IPS-18a (cell line): ENCODE measurements around the gene NR5A1.

ENCODE experiments used
- H3K27ac ChIP-seq: one replicate; pipeline ENCODE4 v1.5.1; 2013; ENCODE audit warnings: low read length
- H3K27me3 ChIP-seq: one replicate; pipeline ENCODE4 v1.6.1; 2013; ENCODE audit warnings: mild to moderate bottlenecking, low read length; ENCODE audit not compliant: control insufficient read depth, insufficient read depth
- H3K36me3 ChIP-seq: one replicate; pipeline ENCODE4 v1.6.1; 2013; ENCODE audit warnings: low read depth, low read length; ENCODE audit not compliant: control insufficient read depth
- H3K4me1 ChIP-seq: one replicate; pipeline ENCODE4 v1.6.1; 2013; ENCODE audit warnings: low read depth, low read length; ENCODE audit not compliant: control insufficient read depth
- H3K4me3 ChIP-seq: one replicate; pipeline ENCODE4 v1.5.1; 2013; ENCODE audit warnings: low read length
- H3K9ac ChIP-seq: one replicate; pipeline ENCODE4 v1.6.1; 2013; ENCODE audit warnings: mild to moderate bottlenecking, low read length, moderate library complexity
- H3K9me3 ChIP-seq: one replicate; pipeline ENCODE4 v1.6.1; 2013; ENCODE audit warnings: low read depth, low read length; ENCODE audit not compliant: control insufficient read depth

NR5A1 gene

DNA sequence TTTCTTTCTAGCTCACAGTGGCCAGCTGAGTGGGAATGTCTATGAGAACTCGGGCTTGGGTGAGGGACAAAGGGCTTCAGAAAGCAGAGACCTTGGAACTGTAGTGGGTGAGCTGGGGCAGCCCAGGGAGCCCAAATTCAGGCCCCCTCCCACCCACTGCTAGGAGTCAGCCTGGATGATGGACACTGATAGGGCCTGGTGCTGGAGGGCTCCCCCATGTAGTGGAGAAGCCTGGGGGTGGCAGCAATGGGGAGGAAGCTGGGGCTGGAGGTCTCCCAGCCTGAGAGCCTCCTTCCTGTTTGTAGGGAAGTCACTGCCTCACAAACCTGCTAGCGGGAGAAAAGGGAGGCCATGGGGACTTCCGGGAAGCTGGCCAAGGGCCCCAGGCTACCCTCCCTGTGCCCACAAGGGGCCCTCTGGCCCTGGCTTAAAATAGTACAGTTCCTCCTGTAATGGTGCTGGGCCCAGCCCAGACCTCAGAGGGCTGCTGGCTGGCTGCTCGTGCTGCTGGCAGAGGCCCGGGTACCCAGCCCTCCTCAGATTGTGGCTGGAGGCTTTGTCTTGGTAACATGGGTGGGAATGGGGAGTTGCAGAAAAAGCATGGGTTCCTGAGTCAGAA lies 6.3 kb upstream of the NR5A1 start:
- H3K4me3 ChIP-seq = no peak overlapping the region
- no peak overlapping the region for H3K27ac ChIP-seq
- no peak overlapping the region for H3K9ac ChIP-seq
- no peaks in the 10 kb centered on the region for H3K9me3 ChIP-seq
- H3K36me3 ChIP-seq = no peaks in the 10 kb centered on the region
- H3K4me1 ChIP-seq = peaks cover 9% of the 10 kb centered on the region
- no peaks in the 10 kb centered on the region for H3K27me3 ChIP-seq

DNA sequence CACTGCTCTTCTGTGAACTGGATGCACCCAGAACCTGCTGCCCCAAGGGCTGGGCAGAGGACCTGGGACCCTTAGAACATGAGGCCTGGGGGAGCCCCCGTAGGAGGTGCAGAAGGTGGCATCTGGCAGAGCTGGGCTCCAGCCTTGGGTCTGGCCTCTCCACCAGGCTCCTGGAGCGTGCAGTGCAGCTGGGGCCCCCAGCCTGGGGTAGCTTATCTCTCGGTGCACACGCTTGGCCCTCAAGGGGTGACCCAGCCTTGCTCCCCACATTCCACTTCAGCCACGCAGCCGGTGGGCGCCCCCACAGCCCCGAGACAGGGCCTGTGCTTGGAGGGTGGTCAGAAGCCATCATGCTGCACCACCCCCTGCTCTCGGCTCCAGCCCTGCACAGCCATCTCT lies 5.6 kb upstream of the NR5A1 start:
- H3K27me3 ChIP-seq = no peaks in the 10 kb centered on the region
- peaks cover 9% of the 10 kb centered on the region for H3K4me1 ChIP-seq
- no peaks in the 10 kb centered on the region for H3K36me3 ChIP-seq
- H3K9me3 ChIP-seq = no peaks in the 10 kb centered on the region
- no peak overlapping the region for H3K9ac ChIP-seq
- no peak overlapping the region for H3K4me3 ChIP-seq
- no peak overlapping the region for H3K27ac ChIP-seq

DNA sequence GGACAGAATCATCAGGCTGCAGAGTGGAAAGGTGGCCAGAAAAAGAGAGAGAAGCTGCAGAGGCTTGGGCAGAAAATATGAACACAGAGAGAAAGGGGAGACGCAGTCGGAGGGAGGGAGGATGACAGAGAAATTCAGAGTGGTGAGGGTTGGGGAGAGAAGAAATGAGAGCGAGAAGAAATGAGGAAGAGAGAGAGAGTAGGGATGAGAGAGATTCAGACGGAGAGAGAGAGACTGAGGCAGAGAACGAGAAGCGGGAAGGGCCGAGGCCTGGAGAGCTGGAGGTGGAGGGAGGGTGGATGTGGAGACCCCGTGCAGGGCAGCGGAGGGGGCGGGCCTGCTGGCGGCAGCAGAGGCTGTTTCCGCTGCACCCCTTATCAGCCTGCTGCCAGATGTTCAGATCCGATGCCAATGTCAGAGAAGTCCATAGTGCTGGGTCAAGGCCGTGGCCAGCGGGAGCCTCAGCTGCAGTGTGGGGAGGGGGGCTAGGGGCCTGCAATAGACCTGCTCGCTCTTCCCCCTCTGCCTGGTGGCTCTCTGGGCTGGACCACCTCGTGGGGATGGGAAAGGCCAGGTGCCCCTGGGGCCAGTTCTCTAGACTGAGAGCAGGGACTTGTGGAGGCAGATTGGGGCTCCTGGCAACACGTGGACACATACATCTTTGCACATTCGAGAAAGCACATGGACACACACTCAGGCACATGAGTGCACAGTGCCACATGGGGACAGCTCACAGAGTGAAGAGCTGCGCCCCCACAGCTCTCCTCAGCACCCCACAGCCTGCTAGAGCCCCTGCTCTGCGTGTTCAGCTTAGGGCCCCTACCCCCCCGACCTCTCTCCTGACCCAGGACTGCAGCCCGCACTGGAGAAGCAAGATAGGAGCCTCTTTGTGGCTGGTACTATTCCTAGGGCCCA lies 4.9 kb upstream of the NR5A1 start:
- no peaks in the 10 kb centered on the region for H3K27me3 ChIP-seq
- peaks cover 9% of the 10 kb centered on the region for H3K4me1 ChIP-seq
- H3K9ac ChIP-seq = peak overlapping the region; percentile 17
- H3K4me3 ChIP-seq = no peak overlapping the region
- no peaks in the 10 kb centered on the region for H3K36me3 ChIP-seq
- no peaks in the 10 kb centered on the region for H3K9me3 ChIP-seq
- H3K27ac ChIP-seq = no peak overlapping the region

DNA sequence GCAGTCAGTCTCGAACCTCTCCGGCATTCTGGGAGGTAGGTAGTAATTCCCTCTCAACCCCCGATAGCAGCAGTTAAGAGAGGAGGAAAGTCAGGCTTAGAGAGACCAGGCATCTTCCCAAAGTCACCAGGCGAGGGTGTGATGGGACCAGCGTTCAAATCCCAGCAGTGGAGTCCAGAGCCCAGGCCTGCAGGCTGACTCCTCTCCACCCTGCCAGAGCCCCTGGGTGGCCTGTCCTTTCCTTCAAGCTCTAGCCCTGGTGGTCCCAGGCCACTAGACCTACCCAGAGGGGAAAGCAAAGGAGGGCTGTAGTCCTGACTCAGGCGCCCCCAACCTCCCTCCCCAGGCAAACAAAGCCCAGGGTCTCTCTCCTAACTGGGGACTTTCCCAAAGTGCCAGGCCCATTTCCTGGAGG lies 4.2 kb upstream of the NR5A1 start:
- Histone ChIP-seq H3K4me1 (peaks cover 9% of the 10 kb centered on the region), H3K9me3 (no peaks in the 10 kb centered on the region), H3K36me3 (no peaks in the 10 kb centered on the region), H3K4me3 (no peak overlapping the region), H3K27me3 (peaks cover 5% of the 10 kb centered on the region), H3K27ac (no peak overlapping the region), H3K9ac (peak overlapping the region; percentile 17)

DNA sequence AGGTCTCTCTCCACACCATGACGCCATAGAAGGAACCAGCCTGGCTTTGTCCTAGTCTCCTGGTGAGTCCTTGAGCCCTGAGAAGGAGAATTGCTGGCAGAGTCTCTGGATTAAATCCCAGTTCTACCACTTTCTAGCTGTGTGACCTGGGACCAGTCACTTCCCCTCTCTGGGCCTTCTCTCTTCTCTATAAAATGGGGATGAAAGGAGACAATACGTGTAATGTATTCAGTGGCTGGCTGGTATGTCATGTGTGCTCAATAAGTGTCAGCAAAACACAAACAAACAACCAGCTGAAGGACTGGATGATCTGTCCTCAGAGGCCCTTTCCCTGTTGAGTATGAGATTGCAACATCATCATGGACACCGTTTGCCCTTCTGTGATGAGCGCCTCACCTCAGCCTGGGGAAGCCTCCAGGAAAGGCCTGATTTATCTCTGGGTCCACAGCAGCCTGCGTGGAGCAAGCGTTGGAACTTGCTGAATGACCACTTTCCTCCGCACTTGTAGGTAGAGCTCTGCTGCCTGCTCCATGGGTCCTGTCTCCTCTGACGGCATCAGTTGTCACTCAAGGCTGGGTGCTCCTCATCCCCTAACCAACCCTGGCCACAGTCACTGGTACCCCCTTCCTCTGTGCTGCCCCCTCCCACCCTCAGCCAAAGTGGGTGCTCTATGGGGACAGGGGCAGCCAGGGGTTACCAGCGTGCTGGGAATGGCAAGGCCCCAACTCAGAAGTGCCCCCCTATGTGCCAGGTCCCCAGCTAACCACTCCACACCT lies 3.6 kb upstream of the NR5A1 start:
- H3K9ac ChIP-seq = no peak overlapping the region
- H3K27me3 ChIP-seq = peaks cover 11% of the 10 kb centered on the region
- H3K27ac ChIP-seq = no peak overlapping the region
- no peak overlapping the region for H3K4me3 ChIP-seq
- peaks cover 9% of the 10 kb centered on the region for H3K4me1 ChIP-seq
- H3K9me3 ChIP-seq = no peaks in the 10 kb centered on the region
- H3K36me3 ChIP-seq = no peaks in the 10 kb centered on the region

DNA sequence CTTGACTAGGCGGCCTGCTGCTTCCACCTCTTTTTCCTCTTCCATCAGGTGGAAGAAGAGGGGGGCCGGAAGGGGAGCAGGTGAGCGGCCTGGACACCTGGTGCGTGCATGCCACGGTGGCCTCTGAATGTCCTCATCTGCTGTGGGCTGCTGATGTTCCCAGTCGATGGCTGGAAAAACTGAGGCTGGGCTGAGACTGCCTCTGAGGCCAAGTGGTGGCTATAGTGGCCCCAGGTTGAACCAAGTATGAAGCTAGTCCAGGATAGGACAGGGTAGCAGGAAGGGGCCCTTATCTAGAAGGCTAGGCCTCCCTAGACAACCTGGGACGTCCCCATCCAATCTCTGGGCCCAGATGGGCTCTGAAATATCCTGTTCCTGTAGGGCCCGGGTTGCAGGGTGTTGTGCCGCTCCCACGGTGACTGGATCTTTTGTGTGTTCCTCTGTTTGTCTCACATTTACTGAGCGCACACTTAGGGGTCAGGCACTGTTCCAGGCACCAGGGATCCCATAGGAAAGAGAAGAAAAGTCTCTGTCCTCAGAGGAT lies 753 bp upstream of the NR5A1 start:
- Histone ChIP-seq H3K36me3 (no peaks in the 10 kb centered on the region), H3K27ac (no peak overlapping the region), H3K4me1 (peaks cover 9% of the 10 kb centered on the region), H3K27me3 (peaks cover 38% of the 10 kb centered on the region), H3K9ac (no peak overlapping the region), H3K4me3 (no peak overlapping the region), H3K9me3 (no peaks in the 10 kb centered on the region)

DNA sequence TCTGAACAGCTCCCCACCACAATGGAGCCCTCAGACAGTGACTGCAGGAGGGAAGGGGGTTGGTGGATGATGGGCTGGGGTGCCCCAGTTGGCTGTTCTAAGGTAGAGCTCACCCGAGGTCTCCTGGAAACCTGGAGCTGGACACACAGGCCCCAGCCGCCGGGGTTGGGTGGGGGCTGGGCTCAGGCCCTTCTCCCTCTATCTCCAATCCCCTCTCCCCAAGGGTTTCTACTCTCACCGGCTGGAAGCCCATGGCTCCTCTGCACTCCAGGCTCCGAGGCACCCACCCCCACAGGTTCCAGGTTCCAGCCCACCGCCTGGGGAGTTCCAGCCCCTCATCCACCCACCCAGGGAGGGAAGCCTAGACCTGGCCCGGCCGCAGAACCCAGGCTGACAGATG lies 766 bp downstream of the NR5A1 start:
- no peak overlapping the region for H3K9ac ChIP-seq
- no peaks in the 10 kb centered on the region for H3K36me3 ChIP-seq
- H3K9me3 ChIP-seq = no peaks in the 10 kb centered on the region
- no peak overlapping the region for H3K4me3 ChIP-seq
- no peak overlapping the region for H3K27ac ChIP-seq
- peaks cover 53% of the 10 kb centered on the region for H3K27me3 ChIP-seq
- peaks cover 3% of the 10 kb centered on the region for H3K4me1 ChIP-seq

DNA sequence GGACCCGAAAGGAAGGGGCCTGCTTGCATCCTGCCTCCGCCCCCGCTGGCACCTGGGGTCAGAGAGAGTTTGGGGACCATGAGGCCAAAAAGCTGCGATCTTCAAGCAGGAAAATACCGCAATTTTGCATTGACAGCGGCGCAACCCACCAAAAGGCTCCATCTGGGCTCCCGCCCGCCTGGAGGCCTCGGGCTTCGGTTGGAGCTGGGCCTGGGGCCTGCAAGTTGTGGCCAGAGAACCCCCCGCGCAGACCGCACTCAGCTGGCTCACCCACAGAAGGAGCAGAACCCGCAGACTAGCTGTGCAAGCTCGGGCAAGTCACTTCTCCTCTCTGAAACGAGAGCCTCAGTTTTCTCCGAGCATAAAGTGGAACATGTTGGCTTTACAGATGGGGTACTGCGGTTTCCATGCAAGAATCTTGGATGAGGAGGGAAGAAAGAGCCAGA lies 1.3 kb downstream of the NR5A1 start:
- H3K27me3 ChIP-seq = peaks cover 59% of the 10 kb centered on the region
- no peak overlapping the region for H3K27ac ChIP-seq
- H3K4me1 ChIP-seq = no peaks in the 10 kb centered on the region
- no peak overlapping the region for H3K9ac ChIP-seq
- H3K9me3 ChIP-seq = no peaks in the 10 kb centered on the region
- no peak overlapping the region for H3K4me3 ChIP-seq
- H3K36me3 ChIP-seq = no peaks in the 10 kb centered on the region

DNA sequence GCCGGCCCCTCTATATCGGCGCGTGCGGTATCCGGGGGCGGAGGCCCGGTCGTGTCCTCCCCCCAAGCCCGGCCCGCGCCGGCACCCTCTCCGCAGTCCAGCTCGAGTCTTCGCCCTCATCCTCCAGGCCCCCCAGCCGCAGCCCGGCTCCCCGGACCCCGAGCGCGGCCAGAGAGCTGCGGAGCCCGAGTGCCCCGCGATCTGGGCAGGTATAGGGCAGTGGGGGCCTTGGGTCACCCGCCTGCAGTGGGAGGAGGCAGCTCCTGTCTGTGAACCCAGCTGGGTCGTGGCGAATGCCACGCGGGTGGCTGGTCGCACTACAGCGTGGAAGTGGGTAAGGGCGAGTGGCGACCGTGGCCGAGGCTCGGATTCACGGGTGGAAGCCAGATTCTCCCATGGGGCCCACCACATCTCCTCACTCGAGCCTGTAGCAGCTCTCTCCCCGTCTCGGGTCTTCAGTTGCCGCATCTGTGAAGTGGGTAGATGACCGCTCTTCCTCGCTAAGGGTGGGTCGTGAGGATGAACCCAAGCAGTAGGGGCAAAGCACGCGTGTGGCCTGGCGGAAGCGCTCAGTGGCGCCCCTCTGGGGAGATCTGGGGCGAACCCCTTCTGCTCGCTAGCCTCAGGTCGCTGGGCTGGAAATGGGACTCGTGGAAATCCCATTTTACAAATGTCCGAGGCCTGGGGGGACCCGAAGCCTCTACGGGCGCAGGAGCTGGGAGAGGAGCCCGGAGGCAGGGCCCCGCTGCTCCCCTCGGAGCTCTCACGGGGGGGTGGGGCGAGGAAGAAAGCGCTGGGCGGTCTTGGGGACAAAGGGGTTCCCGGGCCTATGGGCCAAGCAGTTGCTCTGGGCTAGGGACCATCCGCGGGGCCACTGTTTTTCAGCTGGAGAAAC lies 1.9 kb downstream of the NR5A1 start:
- Histone ChIP-seq H3K9me3 (no peaks in the 10 kb centered on the region), H3K27ac (no peak overlapping the region), H3K27me3 (peaks cover 62% of the 10 kb centered on the region), H3K9ac (no peak overlapping the region), H3K4me1 (no peaks in the 10 kb centered on the region), H3K4me3 (peak overlapping the region; percentile 17), H3K36me3 (no peaks in the 10 kb centered on the region)

DNA sequence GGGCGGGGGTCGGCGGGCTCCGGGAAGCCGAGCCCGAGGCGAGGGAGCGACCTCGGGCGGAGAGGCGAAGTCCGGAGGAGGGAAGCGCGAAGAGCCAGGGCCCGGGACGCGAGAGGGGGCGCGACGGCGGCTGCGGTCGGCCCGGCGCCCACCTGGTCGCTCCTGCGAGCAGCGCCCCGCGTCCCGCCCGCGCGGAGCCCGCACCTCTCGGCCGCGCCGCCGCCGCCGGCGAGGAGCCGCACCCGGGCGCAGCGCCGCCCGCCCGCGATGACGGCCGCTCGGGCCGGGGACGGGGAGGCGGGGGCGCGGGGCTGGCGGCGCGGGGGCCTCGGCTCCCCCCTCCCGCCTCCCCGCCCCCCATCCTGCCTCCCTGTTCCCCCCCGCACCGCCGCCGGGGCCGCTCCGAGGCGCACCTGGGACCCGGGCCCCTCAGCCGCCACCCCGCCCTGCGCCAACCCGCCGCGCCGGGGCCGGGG lies 2.6 kb downstream of the NR5A1 start:
- H3K36me3 ChIP-seq = no peaks in the 10 kb centered on the region
- no peaks in the 10 kb centered on the region for H3K9me3 ChIP-seq
- no peak overlapping the region for H3K9ac ChIP-seq
- H3K27me3 ChIP-seq = peaks cover 63% of the 10 kb centered on the region
- no peak overlapping the region for H3K27ac ChIP-seq
- no peaks in the 10 kb centered on the region for H3K4me1 ChIP-seq
- no peak overlapping the region for H3K4me3 ChIP-seq
